HCT116 (cell line): ENCODE data around the gene HPCA. TPM values are rescaled to one million over a fixed set of nuclear protein-coding genes. Genes with fewer than 3 reads are reported as not detected.

Experiments used
- ATAC-seq: fragments of 200-7000 bp; cut with Tn5 transposase; 2 replicates; pipeline ENCODE4 v1.9.1; 2020; ENCODE audit warnings: mild to moderate bottlenecking, moderate library complexity
- BruUV-seq: library from RNA; stranded (reverse); fragments of 400-500 nt; replicated peaks from 2 replicates; lab custom pipeline; 2021; lab: Mats Ljungman, UMichigan
- CTCF ChIA-PET: fragments of 300-600 bp; sonication (Branson Sonifier 250); formaldehyde crosslinking; loops from one replicate; lab custom pipeline; 2021; ENCODE audit warnings: antibody characterized with exemption; lab: Charles Lee
- POLR2A ChIA-PET: fragments of 300-600, 350-600 bp; sonication (Branson Sonifier 250); formaldehyde crosslinking; loops from one replicate; lab custom pipeline; 2021; ENCODE audit warnings: antibody characterized with exemption; lab: Charles Lee
- RAD21 ChIA-PET, 2 experiments: fragments of 300-600 bp; sonication (Branson Sonifier 250); formaldehyde crosslinking; loops; one replicate each; lab custom pipeline; 2023; ENCODE audit warnings: low total read pairs in 2 of 2; ENCODE audit not compliant: uncharacterized antibody in 2 of 2, unreplicated experiment in 2 of 2, low non-redundant PET in 1 of 2; lab: Charles Lee
- DNase-seq: peaks from one replicate; pipeline ENCODE4 v3.0.0-alpha.2; 2010; ENCODE audit warnings: low read depth, low spot score
- H2AFZ ChIP-seq: fragments of 200-600 bp; shearing (Covaris generic), sonication (generic); 2 replicates; pipeline ENCODE4 v1.6.1; 2017; ENCODE audit warnings: low read depth, mixed run types, mixed read lengths, antibody characterized with exemption, low read length; ENCODE audit not compliant: poor library complexity, severe bottlenecking
- H3K27ac ChIP-seq: 2 replicates; pipeline ENCODE4 v1.5.1; 2012; ENCODE audit warnings: low read depth, low read length
- H3K27me3 ChIP-seq: fragments of 200-600 bp; sonication (generic); 2 replicates; pipeline ENCODE4 v1.6.1; 2016; ENCODE audit warnings: mixed run types, low read length, mixed read lengths; ENCODE audit not compliant: insufficient read depth
- H3K36me3 ChIP-seq, 2 experiments: fragments of 200-500 bp in 1 of 2; fragments of 200-600 bp in 1 of 2; sonication (Bioruptor generic) in 1 of 2; sonication (generic) in 1 of 2; 2 replicates each; pipeline versions ENCODE4 v1.5.1 to v1.6.1; 2014 to 2016; ENCODE audit warnings: low read length in 2 of 2, inconsistent platforms in 1 of 2, mixed read lengths in 1 of 2, mixed run types in 1 of 2; ENCODE audit not compliant: insufficient read depth in 2 of 2, control insufficient read depth in 1 of 2
- H3K4me1 ChIP-seq, 2 experiments: fragments of 200-600 bp in 1 of 2; sonication (generic) in 1 of 2; 2 replicates each; pipeline versions ENCODE4 v1.5.1 to v1.6.1; 2012 to 2017; ENCODE audit warnings: low read length in 2 of 2, inconsistent platforms in 1 of 2, mild to moderate bottlenecking in 1 of 2, mixed read lengths in 1 of 2, mixed run types in 1 of 2, moderate library complexity in 1 of 2; ENCODE audit not compliant: insufficient read depth in 2 of 2, control insufficient read depth in 1 of 2
- H3K4me2 ChIP-seq: fragments of 200-600 bp; sonication (generic); 2 replicates; pipeline ENCODE4 v1.6.1; 2017; ENCODE audit warnings: mixed run types, low read length, mixed read lengths
- H3K4me3 ChIP-seq, 2 experiments: fragments of 200-600 bp in 1 of 2; sonication (generic) in 1 of 2; replicated peaks in 1 of 2; 2 replicates each; pipeline ENCODE4 v1.5.1; 2011 to 2016; ENCODE audit warnings: low read length in 2 of 2, control low read depth in 1 of 2, low read depth in 1 of 2, mild to moderate bottlenecking in 1 of 2, mixed read lengths in 1 of 2, mixed run types in 1 of 2
- H3K79me2 ChIP-seq: fragments of 200-600 bp; sonication (generic); 2 replicates; pipeline ENCODE4 v1.6.1; 2017; ENCODE audit warnings: mild to moderate bottlenecking, mixed run types, low read length, moderate library complexity, mixed read lengths; ENCODE audit not compliant: insufficient read depth
- H3K9ac ChIP-seq: fragments of 200-600 bp; sonication (generic); 2 replicates; pipeline ENCODE4 v1.6.1; 2016; ENCODE audit warnings: low read length, mixed read lengths
- H3K9me2 ChIP-seq: fragments of 200-600 bp; sonication (generic), shearing (Covaris generic); 2 replicates; pipeline ENCODE4 v1.6.1; 2017; ENCODE audit warnings: mixed run types, mild to moderate bottlenecking, moderate library complexity; ENCODE audit not compliant: insufficient read depth
- H3K9me3 ChIP-seq, 2 experiments: fragments of 200-500 bp in 1 of 2; fragments of 200-600 bp in 1 of 2; sonication (Bioruptor generic) in 1 of 2; sonication (generic) in 1 of 2; 2 replicates each; pipeline ENCODE4 v1.6.1; 2014 to 2017; ENCODE audit warnings: low read length in 2 of 2, mixed read lengths in 2 of 2, inconsistent platforms in 1 of 2, low read depth in 1 of 2, mild to moderate bottlenecking in 1 of 2, mixed run types in 1 of 2, moderate library complexity in 1 of 2; ENCODE audit not compliant: control insufficient read depth in 1 of 2, insufficient read depth in 1 of 2
- H4K20me1 ChIP-seq: fragments of 200-600 bp; sonication (generic), shearing (Covaris generic); 2 replicates; pipeline ENCODE4 v1.6.1; 2017; ENCODE audit warnings: mixed run types, mild to moderate bottlenecking, moderate library complexity; ENCODE audit not compliant: insufficient read depth
- CBX3 ChIP-seq: IDR thresholded peaks from 2 replicates; pipeline ENCODE4 v1.6.1; 2012; ENCODE audit warnings: low read depth
- EZH2phosphoT487 ChIP-seq: fragments of 200-600 bp; IDR thresholded peaks from 2 replicates; pipeline ENCODE4 v1.6.1; 2018; ENCODE audit warnings: antibody characterized with exemption, borderline replicate concordance
- FOSL1 ChIP-seq: IDR thresholded peaks from 2 replicates; pipeline ENCODE4 v1.6.1; 2012; ENCODE audit warnings: low read depth
- POLR2A ChIP-seq: IDR thresholded peaks from 2 replicates; pipeline ENCODE4 v1.7.0; 2011; ENCODE audit warnings: borderline replicate concordance; ENCODE audit not compliant: insufficient read depth, insufficient read length; ENCODE audit errors: extremely low read depth
- SIN3A ChIP-seq: IDR thresholded peaks from 2 replicates; pipeline ENCODE4 v1.6.1; 2012; ENCODE audit warnings: low read depth
- SP1 ChIP-seq: IDR thresholded peaks from 2 replicates; pipeline ENCODE4 v1.6.1; 2012; ENCODE audit warnings: low read depth
- ZFX ChIP-seq: fragments of 450-650 bp; IDR thresholded peaks from 2 replicates; pipeline ENCODE4 v1.6.1; 2017
- ZNF274 ChIP-seq: fragments of 200-500 bp; sonication (Bioruptor generic); IDR thresholded peaks from 2 replicates; pipeline ENCODE4 v1.6.1; 2014; ENCODE audit warnings: mild to moderate bottlenecking, low read depth, low read length, inconsistent platforms
- intact Hi-C: fragments of 100-400 bp; cut with micrococcal nuclease; formaldehyde crosslinking; loops from 2 replicates; pipeline ENCODE4 v1.10.0; 2022
- total RNA-seq: library from RNA; stranded (reverse); gene quantifications from one replicate; pipeline ENCODE4 v1.2.1, GENCODE V29; 2021; ENCODE audit not compliant: unreplicated experiment
- TF ChIP-seq, protein P1 (sequence below): IDR thresholded peaks from 2 replicates; pipeline ENCODE4 v1.6.1; 2011; ENCODE audit warnings: mild to moderate bottlenecking, low read length, moderate library complexity; ENCODE audit not compliant: insufficient replicate concordance; ENCODE audit errors: extremely low read depth
- TF ChIP-seq, protein P2 (sequence below): IDR thresholded peaks from 2 replicates; pipeline ENCODE4 v1.6.1; 2012
- TF ChIP-seq, protein P3 (sequence below): IDR thresholded peaks from 2 replicates; pipeline ENCODE4 v1.6.1; 2012; ENCODE audit warnings: low read depth
- TF ChIP-seq, protein P4 (sequence below): IDR thresholded peaks from 2 replicates; pipeline ENCODE4 v1.6.1; 2012
- TF ChIP-seq, protein P5 (sequence below), 3 experiments: fragments of 200-600 bp in 1 of 3; sonication (generic) in 1 of 3; IDR thresholded peaks in 2 of 3; conservative IDR thresholded peaks in 1 of 3; 2 replicates each; pipeline ENCODE4 v1.5.1; 2012 to 2017; ENCODE audit warnings: low read depth in 2 of 3, low read length in 2 of 3, antibody characterized with exemption in 1 of 3, borderline replicate concordance in 1 of 3, control low read depth in 1 of 3, mild to moderate bottlenecking in 1 of 3, mixed read lengths in 1 of 3, mixed run types in 1 of 3, moderate library complexity in 1 of 3; ENCODE audit not compliant: insufficient read depth in 1 of 3

HPCA gene
- total RNA-seq, 1 experiment from 2014 or later, result 0.15 TPM

DNA sequence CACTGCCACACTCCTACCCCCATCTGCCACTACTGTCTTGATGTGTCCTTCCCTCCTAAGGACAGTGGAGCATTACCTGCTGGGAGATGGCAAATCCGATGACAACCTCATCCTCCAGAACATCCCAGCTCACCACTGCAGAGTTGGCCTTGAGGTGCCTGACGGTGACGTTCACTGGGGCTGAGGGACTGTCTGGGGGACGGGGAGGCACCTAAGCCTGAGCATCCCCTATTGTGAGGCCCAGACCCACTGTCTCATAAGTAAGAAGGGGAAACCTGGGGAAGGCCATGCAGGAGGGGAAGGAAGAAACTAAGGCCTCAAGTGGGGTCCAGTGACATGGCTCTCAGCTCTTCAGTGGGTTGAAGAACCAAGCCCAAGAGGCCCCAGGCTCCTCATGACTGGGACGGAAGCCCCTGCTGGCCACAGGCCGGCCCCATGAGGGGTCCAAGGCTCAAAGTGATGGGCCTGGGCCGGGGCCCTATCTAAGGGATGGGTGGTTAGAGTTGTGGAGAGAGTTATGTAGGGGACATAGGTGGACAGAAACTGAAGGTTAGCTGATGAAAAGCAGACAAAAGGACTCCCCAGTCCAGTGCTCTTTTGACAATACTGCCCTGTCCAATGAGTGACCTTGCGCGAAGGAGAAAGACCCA, 17.4 kb upstream of the HPCA start:
- Histone ChIP-seq H4K20me1 (no peaks in the 10 kb centered on the region), H3K4me1 (0 out of 4 replicates have a peak, but pooled peaks cover 2 to 3% of the 10 kb centered on the region in 2 experiments), H3K79me2 (no peaks in the 10 kb centered on the region), H3K27me3 (no peaks in the 10 kb centered on the region), H2AFZ (no peak overlapping the region), H3K36me3 (no peaks in the 10 kb centered on the region), H3K4me2 (no peak overlapping the region), H3K27ac (no peak overlapping the region), H3K4me3 (no peak overlapping the region), H3K9me2 (no peaks in the 10 kb centered on the region), H3K9ac (no peak overlapping the region), H3K9me3 (no peaks in the 10 kb centered on the region)
- CTCF ChIA-PET, result no interaction called here
- ATAC-seq (no peak), DNase-seq (no peak)
- TF ChIP-seq, protein P1, sequence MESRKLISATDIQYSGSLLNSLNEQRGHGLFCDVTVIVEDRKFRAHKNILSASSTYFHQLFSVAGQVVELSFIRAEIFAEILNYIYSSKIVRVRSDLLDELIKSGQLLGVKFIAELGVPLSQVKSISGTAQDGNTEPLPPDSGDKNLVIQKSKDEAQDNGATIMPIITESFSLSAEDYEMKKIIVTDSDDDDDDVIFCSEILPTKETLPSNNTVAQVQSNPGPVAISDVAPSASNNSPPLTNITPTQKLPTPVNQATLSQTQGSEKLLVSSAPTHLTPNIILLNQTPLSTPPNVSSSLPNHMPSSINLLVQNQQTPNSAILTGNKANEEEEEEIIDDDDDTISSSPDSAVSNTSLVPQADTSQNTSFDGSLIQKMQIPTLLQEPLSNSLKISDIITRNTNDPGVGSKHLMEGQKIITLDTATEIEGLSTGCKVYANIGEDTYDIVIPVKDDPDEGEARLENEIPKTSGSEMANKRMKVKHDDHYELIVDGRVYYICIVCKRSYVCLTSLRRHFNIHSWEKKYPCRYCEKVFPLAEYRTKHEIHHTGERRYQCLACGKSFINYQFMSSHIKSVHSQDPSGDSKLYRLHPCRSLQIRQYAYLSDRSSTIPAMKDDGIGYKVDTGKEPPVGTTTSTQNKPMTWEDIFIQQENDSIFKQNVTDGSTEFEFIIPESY, result no peak
- TF ChIP-seq CBX3 (no peak), EZH2phosphoT487 (no peak), POLR2A (no peak), FOSL1 (no peak), ZFX (no peak), SP1 (no peak), SIN3A (no peak), ZNF274 (no peak)
- TF ChIP-seq, protein P2, sequence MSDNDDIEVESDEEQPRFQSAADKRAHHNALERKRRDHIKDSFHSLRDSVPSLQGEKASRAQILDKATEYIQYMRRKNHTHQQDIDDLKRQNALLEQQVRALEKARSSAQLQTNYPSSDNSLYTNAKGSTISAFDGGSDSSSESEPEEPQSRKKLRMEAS, result no peak
- TF ChIP-seq, protein P3, sequence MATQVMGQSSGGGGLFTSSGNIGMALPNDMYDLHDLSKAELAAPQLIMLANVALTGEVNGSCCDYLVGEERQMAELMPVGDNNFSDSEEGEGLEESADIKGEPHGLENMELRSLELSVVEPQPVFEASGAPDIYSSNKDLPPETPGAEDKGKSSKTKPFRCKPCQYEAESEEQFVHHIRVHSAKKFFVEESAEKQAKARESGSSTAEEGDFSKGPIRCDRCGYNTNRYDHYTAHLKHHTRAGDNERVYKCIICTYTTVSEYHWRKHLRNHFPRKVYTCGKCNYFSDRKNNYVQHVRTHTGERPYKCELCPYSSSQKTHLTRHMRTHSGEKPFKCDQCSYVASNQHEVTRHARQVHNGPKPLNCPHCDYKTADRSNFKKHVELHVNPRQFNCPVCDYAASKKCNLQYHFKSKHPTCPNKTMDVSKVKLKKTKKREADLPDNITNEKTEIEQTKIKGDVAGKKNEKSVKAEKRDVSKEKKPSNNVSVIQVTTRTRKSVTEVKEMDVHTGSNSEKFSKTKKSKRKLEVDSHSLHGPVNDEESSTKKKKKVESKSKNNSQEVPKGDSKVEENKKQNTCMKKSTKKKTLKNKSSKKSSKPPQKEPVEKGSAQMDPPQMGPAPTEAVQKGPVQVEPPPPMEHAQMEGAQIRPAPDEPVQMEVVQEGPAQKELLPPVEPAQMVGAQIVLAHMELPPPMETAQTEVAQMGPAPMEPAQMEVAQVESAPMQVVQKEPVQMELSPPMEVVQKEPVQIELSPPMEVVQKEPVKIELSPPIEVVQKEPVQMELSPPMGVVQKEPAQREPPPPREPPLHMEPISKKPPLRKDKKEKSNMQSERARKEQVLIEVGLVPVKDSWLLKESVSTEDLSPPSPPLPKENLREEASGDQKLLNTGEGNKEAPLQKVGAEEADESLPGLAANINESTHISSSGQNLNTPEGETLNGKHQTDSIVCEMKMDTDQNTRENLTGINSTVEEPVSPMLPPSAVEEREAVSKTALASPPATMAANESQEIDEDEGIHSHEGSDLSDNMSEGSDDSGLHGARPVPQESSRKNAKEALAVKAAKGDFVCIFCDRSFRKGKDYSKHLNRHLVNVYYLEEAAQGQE, result no peak
- TF ChIP-seq, protein P4, sequence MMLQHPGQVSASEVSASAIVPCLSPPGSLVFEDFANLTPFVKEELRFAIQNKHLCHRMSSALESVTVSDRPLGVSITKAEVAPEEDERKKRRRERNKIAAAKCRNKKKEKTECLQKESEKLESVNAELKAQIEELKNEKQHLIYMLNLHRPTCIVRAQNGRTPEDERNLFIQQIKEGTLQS, result no peak
- TF ChIP-seq, protein P5, sequence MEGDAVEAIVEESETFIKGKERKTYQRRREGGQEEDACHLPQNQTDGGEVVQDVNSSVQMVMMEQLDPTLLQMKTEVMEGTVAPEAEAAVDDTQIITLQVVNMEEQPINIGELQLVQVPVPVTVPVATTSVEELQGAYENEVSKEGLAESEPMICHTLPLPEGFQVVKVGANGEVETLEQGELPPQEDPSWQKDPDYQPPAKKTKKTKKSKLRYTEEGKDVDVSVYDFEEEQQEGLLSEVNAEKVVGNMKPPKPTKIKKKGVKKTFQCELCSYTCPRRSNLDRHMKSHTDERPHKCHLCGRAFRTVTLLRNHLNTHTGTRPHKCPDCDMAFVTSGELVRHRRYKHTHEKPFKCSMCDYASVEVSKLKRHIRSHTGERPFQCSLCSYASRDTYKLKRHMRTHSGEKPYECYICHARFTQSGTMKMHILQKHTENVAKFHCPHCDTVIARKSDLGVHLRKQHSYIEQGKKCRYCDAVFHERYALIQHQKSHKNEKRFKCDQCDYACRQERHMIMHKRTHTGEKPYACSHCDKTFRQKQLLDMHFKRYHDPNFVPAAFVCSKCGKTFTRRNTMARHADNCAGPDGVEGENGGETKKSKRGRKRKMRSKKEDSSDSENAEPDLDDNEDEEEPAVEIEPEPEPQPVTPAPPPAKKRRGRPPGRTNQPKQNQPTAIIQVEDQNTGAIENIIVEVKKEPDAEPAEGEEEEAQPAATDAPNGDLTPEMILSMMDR (IDR thresholded peaks at IDR 0.05 in 2 of 3, conservative IDR thresholded peaks at IDR 0.05 in 1 of 3; ENCODE audit: borderline replicate concordance in 1 of 3, insufficient read depth in 1 of 3, low read depth in 2 of 3, low read length in 2 of 3), result no peak
- POLR2A ChIA-PET, result no interaction called here
- intact Hi-C loops, result no loop called here
- no TSS peak for BruUV-seq
- RAD21 ChIA-PET, result no interaction called here
